A673 (cell line): ENCODE measurements around the gene SGTA.

Source experiments
- EZH2 ChIP-seq: fragments of 200-600 bp; sonication (generic); IDR thresholded peaks from 2 replicates; pipeline ENCODE4 v1.6.1; 2017; ENCODE audit warnings: borderline replicate concordance, low read depth, mild to moderate bottlenecking, mixed read lengths, antibody characterized with exemption, low read length; ENCODE audit not compliant: poor library complexity, severe bottlenecking
- TF ChIP-seq, protein P1 (sequence below): fragments of 300-800, 200-600 bp; sonication (generic); conservative IDR thresholded peaks from 2 replicates; pipeline ENCODE4 v1.5.1; 2017; ENCODE audit warnings: low read depth, mild to moderate bottlenecking, antibody characterized with exemption, low read length, moderate library complexity, mixed read lengths

DNA sequence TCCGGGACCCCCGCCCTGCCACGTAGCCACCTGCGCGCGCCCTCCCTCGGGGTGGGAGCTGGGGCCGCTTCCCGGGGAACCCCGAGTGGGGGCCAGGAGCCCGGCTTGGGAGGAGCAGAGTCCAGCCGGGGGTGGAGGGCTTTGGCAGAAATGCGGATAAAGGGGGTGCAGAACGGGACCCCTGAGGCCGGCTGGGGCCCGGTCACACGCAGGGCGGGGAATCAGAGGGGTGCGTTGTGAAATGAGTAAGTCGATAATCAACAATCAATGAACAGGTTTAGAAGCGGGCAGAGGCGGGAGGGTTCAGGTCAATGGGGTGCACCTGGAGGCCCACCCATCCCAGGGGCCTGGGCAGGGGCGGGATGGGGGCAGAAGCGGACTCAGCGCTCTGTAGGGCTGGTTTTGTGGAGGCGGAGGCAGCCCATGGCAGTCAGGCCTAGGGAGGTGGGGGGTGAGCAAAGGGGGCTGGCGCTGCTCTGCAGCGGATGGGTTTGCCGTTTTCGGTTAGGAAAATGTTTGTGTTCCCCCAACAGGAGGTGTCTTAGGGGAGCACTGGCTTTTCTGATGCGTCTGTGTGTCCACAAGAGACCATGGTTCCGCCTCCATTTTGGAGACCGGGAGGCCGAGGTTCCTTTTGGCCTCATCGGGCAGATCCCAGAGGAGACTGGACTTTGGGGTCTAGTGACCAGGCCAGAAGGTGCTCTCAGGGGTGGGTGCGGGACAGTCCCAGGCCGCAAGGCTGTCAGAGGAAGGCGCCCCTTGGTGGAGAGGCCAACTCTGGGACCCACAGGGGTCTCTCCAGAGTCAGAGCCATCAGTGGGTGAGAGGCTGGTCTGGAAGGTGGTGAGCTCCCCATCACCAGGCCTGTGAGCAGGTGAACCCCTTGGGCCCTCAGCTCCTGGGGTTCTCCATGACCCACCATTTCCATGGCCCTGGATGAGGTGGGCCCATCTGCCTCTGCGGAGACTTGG lies 61.2 kb downstream of the SGTA start:
- TF ChIP-seq, protein P1, sequence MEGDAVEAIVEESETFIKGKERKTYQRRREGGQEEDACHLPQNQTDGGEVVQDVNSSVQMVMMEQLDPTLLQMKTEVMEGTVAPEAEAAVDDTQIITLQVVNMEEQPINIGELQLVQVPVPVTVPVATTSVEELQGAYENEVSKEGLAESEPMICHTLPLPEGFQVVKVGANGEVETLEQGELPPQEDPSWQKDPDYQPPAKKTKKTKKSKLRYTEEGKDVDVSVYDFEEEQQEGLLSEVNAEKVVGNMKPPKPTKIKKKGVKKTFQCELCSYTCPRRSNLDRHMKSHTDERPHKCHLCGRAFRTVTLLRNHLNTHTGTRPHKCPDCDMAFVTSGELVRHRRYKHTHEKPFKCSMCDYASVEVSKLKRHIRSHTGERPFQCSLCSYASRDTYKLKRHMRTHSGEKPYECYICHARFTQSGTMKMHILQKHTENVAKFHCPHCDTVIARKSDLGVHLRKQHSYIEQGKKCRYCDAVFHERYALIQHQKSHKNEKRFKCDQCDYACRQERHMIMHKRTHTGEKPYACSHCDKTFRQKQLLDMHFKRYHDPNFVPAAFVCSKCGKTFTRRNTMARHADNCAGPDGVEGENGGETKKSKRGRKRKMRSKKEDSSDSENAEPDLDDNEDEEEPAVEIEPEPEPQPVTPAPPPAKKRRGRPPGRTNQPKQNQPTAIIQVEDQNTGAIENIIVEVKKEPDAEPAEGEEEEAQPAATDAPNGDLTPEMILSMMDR = no peak
- no peak for TF ChIP-seq EZH2
